Measurements from ENCODE around the gene RFX4.
A peak's percentile ranks its signal among the peaks of the same experiment; 100 is the strongest.
"Not testable (repeated sequence)": the region's sequence is repeated elsewhere in the genome, so short reads cannot be mapped to it uniquely, and the experiment has no call there.

Gene RFX4

GRCh38 chr12:106723416-106723815 lies 140.6 kb downstream of the RFX4 start:
- Histone ChIP-seq H3K27ac (no peak overlapping the region), H3K4me3 (no peak overlapping the region), H3K4me1 (no peaks in the 10 kb centered on the region), H3K9me3 (replicated peaks in 1 of 11) (no peaks in the 10 kb centered on the region), H3K9ac (no peak overlapping the region), H3K36me3 (no peaks in the 10 kb centered on the region), H4K20me1 (no peaks in the 10 kb centered on the region), H3K27me3 (no peaks in the 10 kb centered on the region), H3K4me2 (no peak overlapping the region)
- TF ChIP-seq Cebpa-rat (IDR thresholded peaks at IDR 0.05) = no peak

- no peaks in the 10 kb centered on the region for H3K27me3 ChIP-seq
- H3K9ac ChIP-seq = no peak overlapping the region
- H3K9me3 ChIP-seq (replicated peaks in 1 of 11) = no peaks in the 10 kb centered on the region
- no peaks in the 10 kb centered on the region for H4K20me1 ChIP-seq
- no peaks in the 10 kb centered on the region for H3K4me1 ChIP-seq
- no peak overlapping the region for H3K27ac ChIP-seq
- no peak overlapping the region for H3K4me3 ChIP-seq
- no peaks in the 10 kb centered on the region for H3K36me3 ChIP-seq
- no peak for TF ChIP-seq Cebpa-rat (IDR thresholded peaks at IDR 0.05)
- no peak overlapping the region for H3K4me2 ChIP-seq
Measured at GRCh38 chr12:106724116-106724515, 141.3 kb downstream of the RFX4 start.

GRCh38 chr12:106724934-106725333 lies 142.1 kb downstream of the RFX4 start:
- H3K4me2 ChIP-seq = no peak overlapping the region
- H3K27ac ChIP-seq = no peak overlapping the region
- no peaks in the 10 kb centered on the region for H3K9me3 ChIP-seq (replicated peaks in 1 of 11)
- H3K4me3 ChIP-seq = no peak overlapping the region
- H3K4me1 ChIP-seq = no peaks in the 10 kb centered on the region
- H3K9ac ChIP-seq = no peak overlapping the region
- no peak for TF ChIP-seq Cebpa-rat (IDR thresholded peaks at IDR 0.05)
- H3K27me3 ChIP-seq = no peaks in the 10 kb centered on the region
- no peaks in the 10 kb centered on the region for H4K20me1 ChIP-seq
- H3K36me3 ChIP-seq = no peaks in the 10 kb centered on the region

- not testable (repeated sequence) for H3K4me3 ChIP-seq; H3K9me3 ChIP-seq (replicated peaks in 1 of 11); H3K27me3 ChIP-seq; H3K36me3 ChIP-seq; H3K27ac ChIP-seq; H4K20me1 ChIP-seq; H3K4me1 ChIP-seq; H3K4me2 ChIP-seq; H3K9ac ChIP-seq
Measured at GRCh38 chr12:106726603-106727202, 143.9 kb downstream of the RFX4 start.

- no peak overlapping the region for H3K9ac ChIP-seq
- TF ChIP-seq Cebpa-rat (IDR thresholded peaks at IDR 0.05) = no peak
Measured at GRCh38 chr12:106729611-106730010, 146.8 kb downstream of the RFX4 start.

GRCh38 chr12:106732890-106733289 lies 150.1 kb downstream of the RFX4 start:
- H3K4me3 ChIP-seq = no peak overlapping the region
- no peaks in the 10 kb centered on the region for H3K9me3 ChIP-seq (replicated peaks in 1 of 11)
- no peak overlapping the region for H3K9ac ChIP-seq
- H3K36me3 ChIP-seq = no peaks in the 10 kb centered on the region
- H3K4me2 ChIP-seq = no peak overlapping the region
- no peaks in the 10 kb centered on the region for H3K4me1 ChIP-seq
- no peaks in the 10 kb centered on the region for H3K27me3 ChIP-seq
- H3K27ac ChIP-seq = no peak overlapping the region
- no peaks in the 10 kb centered on the region for H4K20me1 ChIP-seq
- TF ChIP-seq Cebpa-rat (IDR thresholded peaks at IDR 0.05) = no peak

More at GRCh38 chr12:106729611-106730010, 146.8 kb downstream of the RFX4 start:
- H3K27ac ChIP-seq = no peak overlapping the region
- no peaks in the 10 kb centered on the region for H4K20me1 ChIP-seq
- H3K4me1 ChIP-seq = no peaks in the 10 kb centered on the region
- no peaks in the 10 kb centered on the region for H3K36me3 ChIP-seq
- H3K27me3 ChIP-seq = no peaks in the 10 kb centered on the region
- no peak overlapping the region for H3K4me2 ChIP-seq
- no peaks in the 10 kb centered on the region for H3K9me3 ChIP-seq (replicated peaks in 1 of 11)
- H3K4me3 ChIP-seq = no peak overlapping the region

GRCh38 chr12:106733660-106734059 lies 150.9 kb downstream of the RFX4 start:
- Histone ChIP-seq H3K9me3 (replicated peaks in 1 of 11) (no peaks in the 10 kb centered on the region), H3K9ac (no peak overlapping the region), H3K4me1 (no peaks in the 10 kb centered on the region), H3K27me3 (no peaks in the 10 kb centered on the region), H3K4me2 (no peak overlapping the region), H3K4me3 (no peak overlapping the region), H4K20me1 (no peaks in the 10 kb centered on the region), H3K36me3 (no peaks in the 10 kb centered on the region), H3K27ac (no peak overlapping the region)
- no peak for TF ChIP-seq Cebpa-rat (IDR thresholded peaks at IDR 0.05)

- TF ChIP-seq Cebpa-rat (IDR thresholded peaks at IDR 0.05) = no peak
- Histone ChIP-seq H3K4me1 (peaks cover 0 to 20% (median 0%) of the 10 kb centered on the region in 10 experiments; a peak in 6 of 20 replicates), H3K27ac (no peak overlapping the region), H3K4me2 (no peak overlapping the region), H3K9ac (no peak overlapping the region), H3K9me3 (replicated peaks in 1 of 11) (no peaks in the 10 kb centered on the region), H3K4me3 (no peak overlapping the region), H4K20me1 (no peaks in the 10 kb centered on the region), H3K36me3 (no peaks in the 10 kb centered on the region), H3K27me3 (no peaks in the 10 kb centered on the region)
Measured at GRCh38 chr12:106736051-106736957, 153.5 kb downstream of the RFX4 start.

- Histone ChIP-seq H3K36me3 (no peaks in the 10 kb centered on the region), H3K9me3 (replicated peaks in 1 of 11) (no peaks in the 10 kb centered on the region), H3K9ac (no peak overlapping the region), H3K4me1 (peaks cover 0 to 23% (median 0%) of the 10 kb centered on the region in 10 experiments; a peak in 6 of 20 replicates), H4K20me1 (no peaks in the 10 kb centered on the region), H3K4me2 (peak overlapping the region in 1 of 11 experiments; percentile 36; a peak in 1 of 22 replicates), H3K4me3 (no peak overlapping the region), H3K27me3 (no peaks in the 10 kb centered on the region), H3K27ac (no peak overlapping the region)
- TF ChIP-seq Cebpa-rat (IDR thresholded peaks at IDR 0.05) = no peak
Measured at GRCh38 chr12:106739318-106739717, 156.5 kb downstream of the RFX4 start.
